ENCODE measurements around the gene SLITRK5. TPM values are rescaled to one million over a fixed set of nuclear protein-coding genes. Genes with fewer than 3 reads are reported as not detected.

The SLITRK5 gene
- total RNA-seq (ENCODE audit: low replicate concordance) = not detected in 2 replicates

DNA sequence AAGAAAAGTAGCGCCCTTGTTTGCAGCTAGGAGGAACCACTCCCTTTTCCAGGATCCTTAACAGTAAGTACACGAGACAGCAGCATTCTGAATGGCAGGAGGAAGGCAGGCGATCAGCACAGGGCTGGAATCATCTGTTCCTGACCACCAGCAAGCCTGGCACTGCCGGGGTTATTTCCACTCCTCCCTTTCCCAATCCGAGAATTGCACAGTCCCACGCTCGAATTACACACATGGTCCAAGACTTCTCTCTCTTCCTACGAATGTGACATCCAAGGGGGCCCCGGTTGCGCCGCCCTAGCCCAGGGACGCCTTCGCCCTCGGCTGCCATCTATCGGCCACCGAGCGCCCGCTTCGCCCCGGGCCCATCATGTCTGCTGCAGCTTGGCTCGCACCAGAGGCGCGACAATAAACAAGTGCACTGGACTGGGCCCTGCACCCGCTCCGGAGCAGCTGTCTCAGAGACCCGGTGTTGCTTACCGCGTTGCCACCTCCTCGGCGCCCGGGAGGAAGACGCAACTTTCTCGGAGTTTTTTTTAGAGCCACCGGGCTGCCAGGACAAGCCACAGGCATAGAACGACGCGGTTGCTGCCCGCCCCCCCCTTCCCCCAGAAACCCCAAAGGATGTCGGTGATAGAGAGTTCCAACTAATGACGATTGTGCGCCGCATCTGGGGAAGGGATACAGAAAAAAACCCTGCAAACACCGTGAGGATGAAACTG is at the start of gene SLITRK5:
TSS of gene SLITRK5 (plus strand) at position 341 of the 722 bp plus-strand sequence. CDS start 4,018 bp downstream, outside the sequence.

Data from smooth muscle cell of the coronary artery (primary cell).